Esophagus muscularis mucosa (tissue), 4 donors: ENCODE measurements around the gene RBX1. TPM values are rescaled to one million over a fixed set of nuclear protein-coding genes. Genes with fewer than 3 reads are reported as not detected.
A peak's percentile ranks its signal among the peaks of the same experiment; 100 is the strongest.

Experiments
- DNase-seq: peaks from one replicate; pipeline ENCODE4 v3.0.0-alpha.2; 2017; ENCODE audit errors: extremely low spot score
- H3K27ac ChIP-seq, 4 donors: fragments of 200-600 bp; sonication (generic); replicated peaks in 1 of 4; 1 replicate in 3 of 4; 2 replicates in 1 of 4; pipeline ENCODE4 v1.5.1; 2016 to 2019; ENCODE audit warnings: mild to moderate bottlenecking in 1 of 4
- H3K27me3 ChIP-seq, 4 donors: fragments of 200-600 bp; sonication (generic); one replicate each; pipeline versions ENCODE4 v1.5.1 to v1.6.0; 2016 to 2019
- H3K36me3 ChIP-seq, 4 donors: fragments of 200-600 bp; sonication (generic); one replicate each; pipeline ENCODE4 v1.5.1; 2016 to 2019
- H3K4me1 ChIP-seq, 4 donors: fragments of 200-600 bp; sonication (generic); one replicate each; pipeline ENCODE4 v1.5.1; 2016 to 2019
- H3K4me3 ChIP-seq, 4 donors: fragments of 200-600 bp; sonication (generic); 1 replicate in 2 of 4; 2 replicates in 2 of 4; pipeline ENCODE4 v1.5.1; 2016 to 2019; ENCODE audit warnings: mild to moderate bottlenecking in 4 of 4, moderate library complexity in 1 of 4
- H3K9me3 ChIP-seq, 4 donors: fragments of 200-600 bp; sonication (generic); 1 replicate in 3 of 4; 2 replicates in 1 of 4; pipeline ENCODE4 v1.5.1; 2016 to 2019
- EP300 ChIP-seq: sonication (generic); formaldehyde crosslinking; IDR thresholded peaks from one replicate; pipeline ENCODE4 v1.6.1; 2017; ENCODE audit warnings: antibody characterized with exemption
- POLR2A ChIP-seq: fragments of 450-650 bp; IDR thresholded peaks from one replicate; pipeline ENCODE4 v1.6.1; 2017; ENCODE audit warnings: antibody characterized with exemption, moderate library complexity, mild to moderate bottlenecking, low read depth
- POLR2AphosphoS5 ChIP-seq, 2 donors: sonication (generic); formaldehyde crosslinking; IDR thresholded peaks; one replicate each; pipeline ENCODE4 v1.6.1; 2017; ENCODE audit warnings: antibody characterized with exemption in 2 of 2
- WGBS: methylation state at CpG from one replicate; pipeline ENCODE4 v1.1.5; 2018; 5-methylcytosine and 5-hydroxymethylcytosine counted together
- intact Hi-C: fragments of 100-400 bp; cut with DNase I; formaldehyde crosslinking; loops from one replicate; pipeline ENCODE4 v1.15.1; 2023
- total RNA-seq, 4 donors: library from RNA; depleted of rRNA; stranded (reverse); fragments of >200 nt; gene quantifications; one replicate each; pipeline versions ENCODE4 v1.1.0 to v1.2.1, GENCODE V29; 2016
- TF ChIP-seq, protein P1 (sequence below), 3 experiments: fragments of 200-600 bp in 2 of 3; fragments of 450-650 bp in 1 of 3; sonication (generic) in 2 of 3; IDR thresholded peaks; one replicate each; pipeline ENCODE4 v1.5.1; 2017 to 2019; ENCODE audit warnings: antibody characterized with exemption in 3 of 3, mild to moderate bottlenecking in 2 of 3, moderate library complexity in 1 of 3

RBX1 gene
- total RNA-seq, 4 donors from 2014 or later, result 35.6 to 44.4 (median 39.6) TPM

DNA sequence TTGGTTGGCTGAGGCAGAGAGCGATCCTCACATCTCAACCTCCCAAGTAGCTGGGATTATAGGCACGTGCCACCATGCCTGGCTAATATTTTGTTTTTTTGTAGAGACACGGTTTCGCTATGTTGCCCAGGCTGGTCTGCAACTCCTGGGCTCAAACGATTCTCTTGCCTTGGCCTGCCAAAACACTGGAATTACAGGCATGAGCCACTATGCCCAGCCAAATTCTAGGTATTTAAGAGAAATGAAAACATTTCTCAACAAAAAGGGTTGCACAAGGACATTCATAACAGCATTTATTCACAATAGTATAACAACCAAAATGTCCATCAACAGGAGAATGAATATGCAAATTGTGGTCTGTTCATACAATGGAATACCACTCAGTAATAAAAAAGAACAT is 31.7 kb upstream of the RBX1 start:
- Histone ChIP-seq H3K4me3 (no peak overlapping the region), H3K27ac (no peak overlapping the region), H3K27me3 (no peaks in the 10 kb centered on the region), H3K4me1 (peaks cover 0 to 5% (median 4%) of the 10 kb centered on the region in 4 donors), H3K9me3 (no peaks in the 10 kb centered on the region), H3K36me3 (peaks cover 12 to 79% (median 71%) of the 10 kb centered on the region in 4 donors)
- TF ChIP-seq POLR2AphosphoS5 (IDR thresholded peaks at IDR 0.05) (no peak), POLR2A (no peak), EP300 (no peak)
- TF ChIP-seq, protein P1, sequence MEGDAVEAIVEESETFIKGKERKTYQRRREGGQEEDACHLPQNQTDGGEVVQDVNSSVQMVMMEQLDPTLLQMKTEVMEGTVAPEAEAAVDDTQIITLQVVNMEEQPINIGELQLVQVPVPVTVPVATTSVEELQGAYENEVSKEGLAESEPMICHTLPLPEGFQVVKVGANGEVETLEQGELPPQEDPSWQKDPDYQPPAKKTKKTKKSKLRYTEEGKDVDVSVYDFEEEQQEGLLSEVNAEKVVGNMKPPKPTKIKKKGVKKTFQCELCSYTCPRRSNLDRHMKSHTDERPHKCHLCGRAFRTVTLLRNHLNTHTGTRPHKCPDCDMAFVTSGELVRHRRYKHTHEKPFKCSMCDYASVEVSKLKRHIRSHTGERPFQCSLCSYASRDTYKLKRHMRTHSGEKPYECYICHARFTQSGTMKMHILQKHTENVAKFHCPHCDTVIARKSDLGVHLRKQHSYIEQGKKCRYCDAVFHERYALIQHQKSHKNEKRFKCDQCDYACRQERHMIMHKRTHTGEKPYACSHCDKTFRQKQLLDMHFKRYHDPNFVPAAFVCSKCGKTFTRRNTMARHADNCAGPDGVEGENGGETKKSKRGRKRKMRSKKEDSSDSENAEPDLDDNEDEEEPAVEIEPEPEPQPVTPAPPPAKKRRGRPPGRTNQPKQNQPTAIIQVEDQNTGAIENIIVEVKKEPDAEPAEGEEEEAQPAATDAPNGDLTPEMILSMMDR (IDR thresholded peaks at IDR 0.05), result no peak
- 75% methylated on average over 5 of the region's 5 CpGs for WGBS
- DNase-seq, result no peak
- intact Hi-C loops, result no loop called here

DNA sequence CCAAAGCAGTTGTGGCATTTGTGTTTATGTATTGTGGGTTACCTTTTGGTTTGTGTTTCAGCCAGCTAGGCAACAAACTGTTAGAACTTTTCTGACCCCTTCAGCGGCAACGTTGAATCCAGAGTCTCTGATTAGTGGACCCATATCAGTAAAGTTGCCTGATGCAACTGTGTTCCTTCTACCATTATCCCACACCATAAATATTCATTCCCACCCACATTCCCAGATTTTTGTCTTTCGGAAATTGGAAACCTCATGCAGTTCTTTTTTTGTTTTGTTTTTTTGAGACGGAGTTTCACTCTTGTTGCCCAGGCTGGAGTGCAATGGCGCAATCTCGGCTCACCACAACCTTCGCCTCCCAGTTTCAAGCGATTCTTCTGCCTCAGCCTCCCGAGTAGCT is 30.7 kb upstream of the RBX1 start:
- 87% methylated on average over 9 of the region's 9 CpGs for WGBS
- intact Hi-C loops, result no loop called here
- H3K27me3 ChIP-seq, result no peaks in the 10 kb centered on the region
- peaks cover 19 to 79% (median 71%) of the 10 kb centered on the region in 4 donors for H3K36me3 ChIP-seq
- no peaks in the 10 kb centered on the region for H3K9me3 ChIP-seq
- DNase-seq, result no peak
- H3K27ac ChIP-seq, result no peak overlapping the region
- TF ChIP-seq POLR2A, result no peak
- no peak for TF ChIP-seq EP300
- TF ChIP-seq POLR2AphosphoS5 (IDR thresholded peaks at IDR 0.05), result no peak
- TF ChIP-seq, protein P1 (IDR thresholded peaks at IDR 0.05), result no peak
- no peak overlapping the region for H3K4me3 ChIP-seq
- peaks cover 0 to 5% (median 4%) of the 10 kb centered on the region in 4 donors for H3K4me1 ChIP-seq

DNA sequence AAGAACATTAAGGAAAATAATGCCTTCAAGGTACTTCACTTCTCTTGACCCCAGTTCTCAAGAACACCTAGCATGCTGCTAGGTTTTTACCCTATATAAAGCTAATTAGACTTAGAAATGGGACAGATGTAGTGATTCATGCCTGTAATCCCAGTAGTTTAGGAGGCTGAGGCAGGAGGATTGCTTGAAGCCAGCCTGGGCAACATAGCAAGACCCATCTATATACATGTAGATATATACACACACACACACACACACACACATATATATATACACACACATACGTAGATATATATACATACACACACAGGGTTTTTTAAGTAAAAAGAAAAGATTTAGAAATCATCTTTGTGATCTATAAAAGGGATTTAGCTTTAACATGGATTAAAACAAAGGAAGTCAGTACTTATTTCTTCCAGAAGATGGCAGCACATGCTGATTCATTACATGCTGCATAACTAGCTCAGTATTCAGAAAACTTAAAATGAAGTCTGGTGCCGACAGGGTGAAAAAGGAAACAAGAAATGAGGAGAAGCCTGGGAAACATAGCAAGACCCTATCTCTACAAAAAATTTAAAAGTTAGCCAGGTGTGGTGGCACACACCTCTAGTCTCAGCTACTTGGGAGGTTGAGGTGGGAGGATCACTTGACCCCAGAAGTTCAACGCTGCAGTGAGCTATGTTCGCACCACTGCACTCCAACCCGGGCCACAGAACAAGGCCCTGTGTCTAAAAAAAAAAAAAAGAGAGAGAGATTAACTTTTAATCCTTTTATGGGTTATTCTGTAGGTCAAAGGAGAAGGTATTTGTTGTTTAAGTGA is 28.5 kb upstream of the RBX1 start:
- 50% methylated on average over 5 of the region's 5 CpGs for WGBS
- intact Hi-C loops, result no loop called here
- Histone ChIP-seq H3K4me1 (peaks cover 0 to 5% (median 4%) of the 10 kb centered on the region in 4 donors), H3K36me3 (peaks cover 16 to 78% (median 67%) of the 10 kb centered on the region in 4 donors), H3K27me3 (no peaks in the 10 kb centered on the region), H3K27ac (no peak overlapping the region), H3K9me3 (no peaks in the 10 kb centered on the region), H3K4me3 (peak overlapping the region in 1 of 4 donors; percentile 19)
- TF ChIP-seq, protein P1 (IDR thresholded peaks at IDR 0.05), result peak; percentile 72 to 84 (median 77)
- TF ChIP-seq POLR2AphosphoS5 (IDR thresholded peaks at IDR 0.05), result no peak
- no peak for DNase-seq

DNA sequence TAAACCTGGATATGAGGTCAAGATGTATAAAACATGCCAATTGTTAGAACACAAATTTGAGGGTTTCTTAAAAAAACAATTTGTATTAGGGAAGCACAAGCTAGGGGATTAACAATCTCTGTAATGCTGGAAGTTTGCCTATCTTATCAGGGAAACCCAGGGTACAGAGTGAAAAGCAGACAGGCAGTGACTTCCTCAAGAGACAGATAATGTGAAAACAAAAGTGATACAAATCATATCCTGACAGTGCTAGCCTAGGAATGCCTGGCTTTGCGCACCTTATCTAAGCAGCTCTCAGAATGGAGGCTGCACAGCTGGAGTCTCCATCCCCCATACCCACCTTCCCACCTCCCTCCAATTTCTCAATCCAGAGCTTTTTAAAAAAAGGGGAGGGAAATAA is 22.5 kb upstream of the RBX1 start:
- WGBS, result 79% methylated on average over 1 of the region's 1 CpG
- TF ChIP-seq, protein P1 (IDR thresholded peaks at IDR 0.05), result no peak
- no peak for TF ChIP-seq EP300
- TF ChIP-seq POLR2AphosphoS5 (IDR thresholded peaks at IDR 0.05), result no peak
- no peak for TF ChIP-seq POLR2A
- no peak overlapping the region for H3K4me3 ChIP-seq

More for the DNA sequence above, 22.5 kb upstream of the RBX1 start:
- Histone ChIP-seq H3K9me3 (no peaks in the 10 kb centered on the region), H3K36me3 (peaks cover 25 to 83% (median 56%) of the 10 kb centered on the region in 4 donors), H3K27me3 (no peaks in the 10 kb centered on the region), H3K27ac (no peak overlapping the region), H3K4me1 (no peaks in the 10 kb centered on the region)
- no peak for DNase-seq
- intact Hi-C loops, result no loop called here
